Muscle layer of duodenum (tissue), 2 donors: ENCODE measurements around the gene OPN5.
A peak's percentile ranks its signal among the peaks of the same experiment; 100 is the strongest.

Experiments
- H3K27ac ChIP-seq: one replicate; pipeline ENCODE4 v1.7.0; 2013; ENCODE audit warnings: mild to moderate bottlenecking, low read length
- H3K27me3 ChIP-seq: one replicate; pipeline ENCODE4 v1.7.0; 2013; ENCODE audit warnings: low read depth, mild to moderate bottlenecking, control low read depth, low read length
- H3K36me3 ChIP-seq, 2 donors: one replicate each; pipeline ENCODE4 v1.7.0; 2013; ENCODE audit warnings: low read length in 2 of 2, control low read depth in 1 of 2, mild to moderate bottlenecking in 1 of 2; ENCODE audit not compliant: insufficient read depth in 2 of 2, control insufficient read depth in 1 of 2
- H3K4me1 ChIP-seq, 2 donors: one replicate each; pipeline ENCODE4 v1.7.0; 2013; ENCODE audit warnings: low read length in 2 of 2, mild to moderate bottlenecking in 2 of 2, control low read depth in 1 of 2, moderate library complexity in 1 of 2; ENCODE audit not compliant: insufficient read depth in 2 of 2, control insufficient read depth in 1 of 2
- H3K4me3 ChIP-seq, 2 donors: one replicate each; pipeline ENCODE4 v1.7.0; 2013; ENCODE audit warnings: low read length in 2 of 2, low read depth in 1 of 2, mild to moderate bottlenecking in 1 of 2
- H3K9me3 ChIP-seq, 2 donors: one replicate each; pipeline ENCODE4 v1.7.0; 2013; ENCODE audit warnings: low read length in 2 of 2, control low read depth in 1 of 2, mild to moderate bottlenecking in 1 of 2; ENCODE audit not compliant: control insufficient read depth in 1 of 2
- donor health status: healthy.

Gene OPN5

GRCh38 chr6:47759364-47759763 lies 22.5 kb upstream of the OPN5 start:
- Histone ChIP-seq H3K27ac (no peak overlapping the region), H3K9me3 (no peaks in the 10 kb centered on the region), H3K4me1 (no peaks in the 10 kb centered on the region), H3K36me3 (no peaks in the 10 kb centered on the region), H3K27me3 (no peaks in the 10 kb centered on the region), H3K4me3 (no peak overlapping the region)

GRCh38 chr6:47762502-47762901 lies 19.3 kb upstream of the OPN5 start:
- no peak overlapping the region for H3K4me3 ChIP-seq
- no peak overlapping the region for H3K27ac ChIP-seq
- no peaks in the 10 kb centered on the region for H3K36me3 ChIP-seq
- H3K4me1 ChIP-seq: no peaks in the 10 kb centered on the region
- H3K9me3 ChIP-seq: peaks cover 0 to 5% of the 10 kb centered on the region in 2 donors
- no peaks in the 10 kb centered on the region for H3K27me3 ChIP-seq

DNA sequence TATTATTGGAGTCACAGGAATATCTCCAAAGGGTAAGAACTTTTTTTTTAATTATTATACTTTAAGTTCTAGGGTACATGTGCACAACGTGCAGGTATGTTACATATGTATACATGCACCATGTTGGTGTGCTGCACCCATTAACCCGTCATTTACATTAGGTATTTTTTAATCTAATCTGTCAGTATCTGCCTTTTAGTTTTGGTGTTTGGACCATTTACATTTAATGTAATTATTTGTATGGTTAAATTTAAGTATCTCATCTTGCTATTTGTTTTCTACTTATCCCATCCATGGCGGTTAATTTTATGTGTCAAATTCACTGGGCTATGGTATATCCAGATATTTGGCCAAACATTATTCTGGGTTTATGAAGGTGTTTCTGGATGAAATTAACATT lies 15.4 kb upstream of the OPN5 start:
- Histone ChIP-seq H3K27me3 (no peaks in the 10 kb centered on the region), H3K4me1 (no peaks in the 10 kb centered on the region), H3K4me3 (no peak overlapping the region), H3K36me3 (no peaks in the 10 kb centered on the region), H3K9me3 (peaks cover 0 to 5% of the 10 kb centered on the region in 2 donors), H3K27ac (no peak overlapping the region)

DNA sequence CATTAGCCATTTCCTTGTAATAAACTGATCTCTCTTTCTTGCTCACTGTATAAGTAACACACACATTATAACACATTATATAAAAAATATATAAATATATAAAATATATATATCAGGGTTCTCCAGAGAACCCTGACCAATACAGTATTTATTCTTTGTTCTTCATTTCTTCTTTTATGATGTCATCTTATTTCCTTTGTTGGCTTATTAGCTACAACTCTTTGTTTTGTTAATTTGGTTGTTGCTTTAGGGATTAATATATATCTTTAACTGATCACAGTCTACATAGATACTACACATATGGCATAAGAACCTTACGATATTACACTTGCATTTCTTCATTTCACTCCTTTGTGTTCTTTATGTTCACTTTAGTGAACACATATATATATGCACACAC lies 14.7 kb upstream of the OPN5 start:
- no peaks in the 10 kb centered on the region for H3K27me3 ChIP-seq
- no peaks in the 10 kb centered on the region for H3K4me1 ChIP-seq
- H3K27ac ChIP-seq: no peak overlapping the region
- no peak overlapping the region for H3K4me3 ChIP-seq
- no peaks in the 10 kb centered on the region for H3K36me3 ChIP-seq
- H3K9me3 ChIP-seq: peaks cover 0 to 5% of the 10 kb centered on the region in 2 donors

GRCh38 chr6:47769982-47770381 lies 11.8 kb upstream of the OPN5 start:
- Histone ChIP-seq H3K4me3 (no peak overlapping the region), H3K27me3 (no peaks in the 10 kb centered on the region), H3K4me1 (no peaks in the 10 kb centered on the region), H3K36me3 (no peaks in the 10 kb centered on the region), H3K27ac (no peak overlapping the region), H3K9me3 (peaks cover 0 to 5% of the 10 kb centered on the region in 2 donors)

DNA sequence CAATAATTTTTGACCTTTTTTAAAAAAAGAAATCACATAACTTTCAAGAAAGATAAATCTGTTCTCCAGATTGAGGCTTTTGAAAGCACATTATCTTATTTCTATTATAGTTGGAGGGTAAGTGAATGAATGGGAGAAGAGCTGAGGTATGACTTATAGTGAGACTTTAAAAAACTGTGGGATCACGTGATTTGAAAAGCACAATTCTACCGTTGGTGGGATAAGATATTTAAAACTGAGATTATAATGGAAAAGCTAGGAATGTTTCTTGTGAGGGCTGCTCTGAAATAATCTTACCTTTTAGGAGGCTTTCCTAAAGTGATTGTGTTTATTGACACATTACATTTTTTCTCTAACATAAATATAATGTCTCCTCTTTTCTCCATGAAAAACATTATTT lies 9.5 kb upstream of the OPN5 start:
- no peaks in the 10 kb centered on the region for H3K9me3 ChIP-seq
- no peak overlapping the region for H3K4me3 ChIP-seq
- H3K36me3 ChIP-seq: no peaks in the 10 kb centered on the region
- no peaks in the 10 kb centered on the region for H3K27me3 ChIP-seq
- no peaks in the 10 kb centered on the region for H3K4me1 ChIP-seq
- no peak overlapping the region for H3K27ac ChIP-seq

DNA sequence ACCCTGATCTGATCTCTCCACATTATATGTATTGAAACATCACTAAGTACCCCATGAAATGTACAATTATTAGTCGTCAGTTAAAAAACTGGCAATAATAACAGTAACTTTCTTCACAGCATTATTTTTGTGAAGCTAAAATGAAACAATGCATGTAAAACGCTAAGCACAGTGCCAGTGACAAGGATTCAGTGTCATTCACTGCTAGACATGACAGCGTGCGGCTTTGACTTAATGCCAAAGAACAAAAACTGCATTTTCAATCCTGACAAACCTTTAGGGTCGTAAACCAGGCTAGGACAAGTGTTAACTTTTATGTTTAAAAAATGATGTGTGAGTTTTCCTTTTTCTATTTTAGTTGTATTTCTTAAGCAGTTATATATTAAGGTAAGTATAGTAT lies 8.8 kb upstream of the OPN5 start:
- H3K36me3 ChIP-seq: no peaks in the 10 kb centered on the region
- no peaks in the 10 kb centered on the region for H3K9me3 ChIP-seq
- H3K4me3 ChIP-seq: no peak overlapping the region
- no peak overlapping the region for H3K27ac ChIP-seq
- no peaks in the 10 kb centered on the region for H3K4me1 ChIP-seq
- no peaks in the 10 kb centered on the region for H3K27me3 ChIP-seq

- Histone ChIP-seq H3K9me3 (no peaks in the 10 kb centered on the region), H3K36me3 (no peaks in the 10 kb centered on the region), H3K4me3 (no peak overlapping the region), H3K27me3 (no peaks in the 10 kb centered on the region), H3K27ac (no peak overlapping the region), H3K4me1 (no peaks in the 10 kb centered on the region)
Observed at GRCh38 chr6:47780510-47781356, 1.1 kb upstream of the OPN5 start.

- no peaks in the 10 kb centered on the region for H3K27me3 ChIP-seq
- no peaks in the 10 kb centered on the region for H3K9me3 ChIP-seq
- H3K4me1 ChIP-seq: no peaks in the 10 kb centered on the region
- H3K36me3 ChIP-seq: no peaks in the 10 kb centered on the region
- H3K4me3 ChIP-seq: no peak overlapping the region
- no peak overlapping the region for H3K27ac ChIP-seq
Observed at GRCh38 chr6:47785182-47785581, 3.4 kb downstream of the OPN5 start.

GRCh38 chr6:47787620-47788497 lies 6.0 kb downstream of the OPN5 start:
- Histone ChIP-seq H3K27ac (no peak overlapping the region), H3K9me3 (no peaks in the 10 kb centered on the region), H3K27me3 (no peaks in the 10 kb centered on the region), H3K4me1 (no peaks in the 10 kb centered on the region), H3K36me3 (no peaks in the 10 kb centered on the region), H3K4me3 (peak overlapping the region in 1 of 2 donors; percentile 18)

GRCh38 chr6:47788498-47788884 lies 6.7 kb downstream of the OPN5 start:
- Histone ChIP-seq H3K36me3 (no peaks in the 10 kb centered on the region), H3K4me1 (no peaks in the 10 kb centered on the region), H3K27ac (no peak overlapping the region), H3K4me3 (peak overlapping the region in 1 of 2 donors; percentile 18), H3K27me3 (no peaks in the 10 kb centered on the region), H3K9me3 (no peaks in the 10 kb centered on the region)
